ENCODE results near the gene CARM1. TPM values are rescaled to one million over a fixed set of nuclear protein-coding genes. Genes with fewer than 3 reads are reported as not detected.

CARM1 gene
- total RNA-seq, 1 donor: 9.0 TPM

Other genes with a start within 250 kb of the CARM1 start
- 57.1 TPM for gene SLC44A2, start 246.0 kb upstream of the CARM1 start, total RNA-seq
- 212 TPM for gene ILF3, start 217.2 kb upstream of the CARM1 start, total RNA-seq
- gene QTRT1, start 170.1 kb upstream of the CARM1 start, total RNA-seq: 13.9 TPM
- gene DNM2, start 153.5 kb upstream of the CARM1 start, total RNA-seq: 149 TPM
- gene TMED1, start 35.3 kb upstream of the CARM1 start, total RNA-seq: 11.4 TPM
- gene C19orf38, start 23.1 kb upstream of the CARM1 start, total RNA-seq: 71.8 TPM
- 11.9 TPM for gene YIPF2, start 57.1 kb downstream of the CARM1 start, total RNA-seq
- gene TIMM29, start 57.3 kb downstream of the CARM1 start, total RNA-seq: 29.3 TPM
- 36.0 TPM for gene SMARCA4, start 89.5 kb downstream of the CARM1 start, total RNA-seq
- 58.1 TPM for gene LDLR, start 217.9 kb downstream of the CARM1 start, total RNA-seq

Measured in mononuclear cell (primary cell).